Activated CD8-positive, alpha-beta memory T cell treated with anti-CD3 and anti-CD28 coated beads, Interleukin-2, amount 50 U/mL, for 24 hours (primary cell): ENCODE measurements around the gene POLDIP2.
A peak's percentile ranks its signal among the peaks of the same experiment; 100 is the strongest.

Source experiments
- DNase-seq: peaks from one replicate; pipeline ENCODE4 v3.0.0-alpha.2; 2020; ENCODE audit errors: extremely low read depth

Gene POLDIP2

DNA sequence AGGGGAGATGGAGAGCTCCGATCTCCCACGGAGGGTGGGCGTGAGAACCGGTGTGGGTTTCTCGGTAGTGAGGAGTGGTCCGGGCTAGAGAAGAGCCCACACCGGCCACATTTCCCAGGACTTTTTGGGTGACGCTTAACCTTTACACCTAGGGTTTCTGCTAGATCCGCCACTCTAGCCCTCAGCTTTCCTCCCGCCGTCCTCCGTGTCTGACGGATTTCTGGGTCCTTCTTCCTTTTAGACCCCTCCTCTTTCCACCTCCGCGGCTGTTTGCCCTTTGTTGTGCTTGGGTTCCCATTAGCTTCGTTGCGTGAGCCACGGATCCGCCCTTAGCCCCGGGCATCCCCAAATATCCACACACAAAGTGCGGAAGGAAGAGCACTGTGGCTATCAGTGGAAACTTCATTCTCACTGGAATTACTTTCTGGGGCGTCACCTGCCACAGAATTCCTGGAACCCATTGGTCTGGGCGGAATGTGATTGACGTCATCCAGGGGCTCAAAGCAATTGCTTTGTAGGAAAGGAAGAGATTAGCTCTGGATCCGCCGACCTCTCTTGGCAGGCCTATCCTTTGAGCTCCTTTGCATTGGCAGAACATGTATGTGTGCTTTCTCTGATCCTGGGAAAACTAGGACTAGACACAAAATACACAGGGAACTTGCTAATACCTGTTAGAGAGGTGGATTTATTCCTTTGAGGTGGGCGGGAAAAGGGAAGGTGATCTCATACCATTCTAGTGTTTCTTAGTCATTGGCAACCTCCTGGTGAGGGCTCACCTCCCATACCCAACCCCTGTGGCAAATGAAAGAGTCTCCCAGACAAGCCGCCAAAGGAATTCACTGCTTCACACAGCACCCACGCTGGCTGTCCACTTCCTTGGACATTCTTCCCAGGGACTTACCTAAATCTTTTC is 21.1 kb downstream of the POLDIP2 start:
- no peak for DNase-seq

DNA sequence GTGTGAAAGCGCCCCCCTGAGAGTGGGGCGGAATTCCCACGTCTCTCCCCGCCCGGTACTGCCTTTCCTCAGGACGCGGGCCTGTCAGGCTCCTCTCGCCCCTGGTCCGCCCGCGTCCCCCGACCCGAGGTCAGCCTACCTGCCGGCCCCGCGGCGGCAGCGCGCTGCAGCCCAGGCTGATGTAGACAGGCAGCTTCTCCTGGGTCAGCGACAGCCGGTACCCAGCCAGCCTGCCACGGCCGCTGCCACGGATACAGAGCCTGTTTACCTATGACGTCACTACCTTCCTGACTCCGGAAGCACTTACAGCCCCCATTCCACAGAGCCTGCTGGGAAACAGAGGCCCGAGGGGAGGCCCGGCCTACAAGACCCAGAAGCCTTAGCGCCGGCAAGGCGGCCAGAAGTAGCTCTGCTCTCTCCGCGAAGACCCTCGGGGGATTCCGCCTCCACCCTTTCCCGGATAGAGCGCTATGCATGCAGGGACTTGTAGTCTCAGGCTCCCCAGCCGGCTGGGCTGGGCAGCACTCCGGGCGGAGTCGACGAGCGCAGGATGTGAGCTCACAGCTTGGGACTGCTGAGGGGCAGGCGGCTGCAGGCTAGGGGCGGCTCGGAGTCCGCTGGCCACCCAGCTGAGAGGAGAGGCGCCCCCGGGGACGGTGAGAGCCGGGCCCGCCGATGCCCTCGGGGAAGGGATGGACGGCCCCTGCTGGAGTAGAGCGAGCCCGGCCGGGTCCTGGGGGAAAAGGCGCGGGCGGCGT is 21.9 kb downstream of the POLDIP2 start, which contains the start of the genes IFT20 and TNFAIP1:
Gene IFT20 (minus strand): TSS at position 272 of the 758 bp plus-strand sequence. CDS start 3,487 bp downstream, outside the sequence.
Gene TNFAIP1 (plus strand): TSS at position 561 of the 758 bp plus-strand sequence. CDS start 3,761 bp downstream, outside the sequence.
- peak; percentile 96 for DNase-seq

DNA sequence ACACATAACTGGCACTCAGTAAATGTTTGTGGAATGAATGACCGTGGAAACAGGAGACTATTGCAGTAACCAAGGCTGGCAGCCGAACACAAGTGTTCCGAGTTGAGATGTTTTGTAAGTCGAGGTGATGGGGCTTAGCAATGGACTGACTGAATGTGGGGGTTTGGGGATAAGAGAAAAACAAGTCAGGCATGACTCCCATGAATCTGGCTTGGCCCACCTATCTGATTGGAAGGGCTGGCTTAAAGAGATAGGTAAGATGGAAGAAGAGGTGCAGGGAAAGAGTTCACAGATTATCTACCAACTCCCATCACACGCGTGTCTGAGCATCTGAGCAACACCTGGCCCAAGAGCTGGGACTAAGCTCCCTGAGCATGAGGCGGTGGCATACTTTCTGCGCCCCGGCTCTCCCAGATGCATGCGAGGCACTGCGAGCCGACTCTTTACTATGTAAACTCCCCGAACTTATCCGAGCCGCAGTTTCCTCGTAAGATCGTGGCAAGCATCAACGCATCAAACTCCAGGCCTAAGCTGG is 22.6 kb downstream of the POLDIP2 start:
- no peak for DNase-seq

DNA sequence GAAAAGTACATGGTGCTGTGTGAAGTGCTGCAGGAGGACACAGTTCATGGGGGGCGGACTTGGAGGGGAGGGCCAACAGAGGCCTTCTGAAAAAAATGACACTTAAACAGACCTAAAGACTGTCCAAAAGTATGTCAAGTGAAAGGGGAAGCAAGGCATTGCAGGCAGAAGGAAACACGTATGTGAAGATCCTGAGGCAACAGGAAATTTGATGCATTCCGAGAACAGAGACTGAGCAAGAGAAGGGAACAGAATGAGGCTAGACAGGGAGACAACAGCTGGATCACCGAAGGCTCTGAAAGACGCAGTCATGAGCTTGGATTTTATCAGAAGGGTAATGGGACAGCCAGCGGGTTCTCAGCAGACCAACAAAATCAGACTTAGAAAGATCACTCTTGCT is 23.2 kb downstream of the POLDIP2 start:
- DNase-seq, result no peak

DNA sequence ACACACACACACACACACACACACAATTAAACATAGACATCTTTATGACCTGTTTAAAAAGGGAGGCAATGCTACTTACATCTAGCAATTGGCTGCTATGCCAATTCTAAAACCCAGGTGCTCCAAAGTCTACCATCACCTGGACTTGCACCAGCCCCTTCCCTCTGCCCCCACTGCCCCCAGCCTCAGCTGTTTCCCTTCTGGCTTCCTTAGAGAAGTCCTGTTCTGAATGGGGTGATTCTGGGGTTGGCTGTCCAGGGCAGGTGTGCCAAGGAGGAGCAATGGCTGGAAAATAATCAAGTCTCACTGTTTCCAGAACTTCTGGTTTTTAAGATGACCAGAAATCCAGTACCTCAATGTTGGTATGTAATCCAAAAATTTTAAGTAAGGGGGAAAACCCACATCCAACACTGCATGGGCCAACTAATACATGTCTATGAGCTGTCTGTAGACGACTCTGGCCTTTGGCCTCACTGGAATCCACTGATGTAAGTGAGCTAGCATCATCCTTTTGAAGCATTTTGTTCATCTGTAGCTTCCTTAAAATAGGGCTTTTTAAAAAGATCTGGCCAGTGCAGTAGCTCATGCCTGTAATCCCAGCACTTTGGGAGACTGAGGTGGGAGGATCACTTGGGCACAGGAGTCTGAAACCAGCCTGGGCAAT is 24.1 kb downstream of the POLDIP2 start:
- no peak for DNase-seq

DNA sequence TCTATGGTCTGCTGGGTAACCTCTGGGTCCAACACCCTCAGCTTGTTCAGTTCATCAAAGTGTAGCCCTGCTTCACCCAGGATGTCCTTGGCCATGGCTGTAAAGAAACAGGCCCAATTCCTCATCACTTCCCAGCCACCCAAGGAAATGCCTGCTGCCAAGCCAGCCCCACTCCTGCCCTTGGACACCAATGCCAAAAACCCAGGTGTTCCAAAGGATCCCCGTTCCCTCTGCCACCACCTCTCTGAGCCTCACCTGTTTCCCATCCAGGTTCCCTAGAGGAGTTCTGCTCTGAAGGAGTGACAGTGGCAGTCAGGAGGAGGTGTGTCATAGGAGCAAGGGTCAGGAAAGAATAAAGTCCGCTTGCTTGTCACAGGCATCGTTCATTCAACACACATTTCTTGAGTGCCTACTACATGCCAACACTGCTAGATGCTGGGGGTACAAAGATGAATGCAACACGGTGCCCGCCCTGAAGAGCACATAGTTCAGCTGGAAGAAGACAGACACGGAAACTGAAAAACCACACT is 25.4 kb downstream of the POLDIP2 start:
- DNase-seq, result no peak

DNA sequence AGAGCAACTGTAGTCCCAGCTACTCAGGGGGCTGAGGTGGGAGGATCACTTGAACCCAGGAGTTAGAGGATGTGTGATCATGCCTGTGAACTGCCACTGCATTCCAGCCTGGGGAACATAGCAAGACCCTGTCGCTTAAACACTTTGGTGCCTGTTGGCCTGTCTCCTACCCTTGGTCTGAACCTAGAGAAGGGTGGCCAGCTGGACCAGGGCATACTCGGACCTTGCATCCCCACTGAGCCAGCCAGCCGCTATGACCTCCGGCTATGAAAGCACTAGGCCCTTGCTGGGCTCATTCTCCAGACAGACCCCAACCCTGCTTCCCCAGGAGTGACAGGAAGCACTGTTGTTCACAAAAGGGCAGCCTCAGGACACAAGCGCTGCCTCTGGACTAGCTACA is 26.7 kb downstream of the POLDIP2 start:
- DNase-seq, result no peak

DNA sequence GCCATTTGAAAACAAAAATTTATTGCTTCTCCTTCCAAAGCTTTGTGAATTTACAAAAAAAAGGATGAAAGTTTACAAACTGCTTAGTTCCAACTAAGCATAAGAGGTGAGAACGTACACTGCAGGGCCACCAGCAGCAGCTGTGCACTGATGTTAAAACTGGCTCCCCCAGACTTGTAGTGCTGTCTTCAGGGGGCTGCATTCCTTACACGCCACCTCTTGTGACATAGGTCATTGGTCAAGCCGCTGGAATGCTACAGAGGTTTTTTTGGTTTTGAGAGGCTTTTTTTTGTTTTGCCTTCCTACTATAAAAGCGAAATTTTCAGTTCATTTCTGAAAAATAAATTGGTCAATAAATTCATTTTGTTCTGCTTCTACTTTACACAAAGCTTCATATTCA is 29.0 kb downstream of the POLDIP2 start:
- DNase-seq, result no peak

DNA sequence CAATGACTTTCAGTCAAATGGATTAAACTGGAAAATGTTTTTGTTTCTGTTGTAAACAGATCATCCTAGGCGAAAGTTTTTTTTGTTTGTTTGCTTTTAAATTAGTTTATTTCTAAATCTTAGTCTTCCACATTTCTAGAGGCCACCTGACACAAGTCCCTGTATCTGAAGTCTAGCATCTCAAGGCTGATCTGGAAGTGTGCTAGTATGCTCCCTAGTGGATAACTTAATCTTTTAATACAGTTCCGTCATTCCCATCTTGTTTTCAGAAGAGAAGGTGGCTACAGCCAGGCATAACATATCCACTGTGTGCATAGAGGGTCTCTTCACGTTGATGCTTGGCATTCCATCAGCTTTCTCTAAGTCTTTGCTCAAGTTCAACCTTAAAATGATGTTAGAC is 29.6 kb downstream of the POLDIP2 start:
- DNase-seq, result no peak

DNA sequence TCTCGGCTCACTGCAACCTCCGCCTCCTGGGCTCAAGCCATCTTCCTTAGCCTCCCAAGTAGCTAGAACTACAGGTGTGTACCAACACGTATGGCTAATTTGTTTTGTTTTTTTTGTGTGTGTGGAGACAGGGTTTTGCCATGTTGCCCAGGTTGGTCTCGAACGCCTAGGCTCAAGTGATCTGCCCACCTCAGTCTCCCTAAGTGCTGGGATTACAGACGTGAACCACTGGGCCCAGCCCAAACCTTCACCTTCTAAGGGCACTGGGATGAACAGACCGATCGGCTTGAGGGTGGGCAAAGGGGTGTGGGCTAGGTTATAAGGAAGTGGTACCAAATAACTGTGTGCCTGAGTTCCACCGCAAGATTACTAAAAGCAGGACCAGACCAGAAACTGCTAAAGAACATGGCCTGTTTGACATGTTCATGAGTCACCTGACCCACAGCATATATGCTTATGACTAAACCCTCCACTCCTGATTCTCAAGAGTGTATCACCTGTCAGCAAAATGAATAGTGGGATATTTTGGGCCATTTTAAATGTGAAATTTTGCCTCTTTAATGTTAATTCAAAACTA is 30.2 kb downstream of the POLDIP2 start:
- no peak for DNase-seq

DNA sequence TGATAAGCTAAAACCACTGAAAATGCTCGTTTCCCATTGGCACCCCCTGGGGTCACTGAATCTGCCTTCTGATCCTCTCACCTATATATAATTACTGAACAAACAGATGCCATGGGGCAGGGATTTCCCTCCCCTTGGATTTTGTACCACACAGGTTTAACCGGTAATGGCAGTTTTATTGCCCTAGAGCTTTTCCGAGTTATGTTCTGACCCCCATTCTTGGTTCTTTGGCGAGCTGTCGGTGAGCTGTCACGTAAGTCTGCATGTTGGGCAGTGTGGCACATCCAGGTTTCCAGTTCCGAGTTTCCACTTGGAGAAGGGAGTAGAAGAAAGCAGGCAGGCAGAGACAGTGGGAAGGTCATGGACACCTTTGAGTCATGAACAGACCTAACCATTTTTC is 31.2 kb downstream of the POLDIP2 start:
- no peak for DNase-seq

DNA sequence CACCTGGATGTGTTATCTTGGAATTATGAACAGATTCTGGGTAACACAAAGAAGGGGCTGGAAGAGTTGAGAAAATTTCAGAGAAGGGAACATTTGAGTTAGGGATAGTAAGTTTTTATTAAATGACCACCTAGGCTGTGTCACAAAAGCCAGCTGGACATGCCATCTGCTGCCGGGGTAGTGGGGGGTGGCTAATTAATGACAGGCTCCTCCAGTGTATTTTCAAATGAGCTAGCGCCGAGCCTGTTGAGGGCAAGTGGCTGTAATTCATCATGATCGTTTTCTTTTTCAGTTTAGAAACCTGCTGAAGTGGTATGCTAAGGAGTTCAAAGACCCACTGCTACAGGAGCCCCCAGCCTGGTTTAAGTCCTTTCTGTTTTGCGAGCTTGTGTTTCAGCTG is 32.1 kb downstream of the POLDIP2 start:
- DNase-seq, result no peak

DNA sequence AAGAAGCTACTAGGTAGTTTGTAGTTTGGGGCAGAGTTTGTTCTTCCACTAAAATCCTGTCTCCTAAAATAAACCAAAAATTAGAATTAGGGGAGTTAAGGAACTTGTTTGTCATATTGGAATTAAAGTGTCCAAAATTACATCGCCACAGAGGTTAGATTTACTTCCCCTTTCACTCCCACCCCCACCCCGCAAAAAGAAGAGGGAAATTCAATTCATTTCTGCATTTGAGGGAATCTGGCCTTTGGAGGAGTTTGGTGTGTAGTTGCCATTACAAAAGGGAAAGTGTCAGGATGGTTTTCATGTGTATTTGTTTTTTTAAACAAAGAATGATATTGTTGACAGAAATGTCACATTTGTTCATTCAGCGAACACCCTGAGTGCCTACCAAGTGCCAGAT is 32.5 kb downstream of the POLDIP2 start:
- no peak for DNase-seq

DNA sequence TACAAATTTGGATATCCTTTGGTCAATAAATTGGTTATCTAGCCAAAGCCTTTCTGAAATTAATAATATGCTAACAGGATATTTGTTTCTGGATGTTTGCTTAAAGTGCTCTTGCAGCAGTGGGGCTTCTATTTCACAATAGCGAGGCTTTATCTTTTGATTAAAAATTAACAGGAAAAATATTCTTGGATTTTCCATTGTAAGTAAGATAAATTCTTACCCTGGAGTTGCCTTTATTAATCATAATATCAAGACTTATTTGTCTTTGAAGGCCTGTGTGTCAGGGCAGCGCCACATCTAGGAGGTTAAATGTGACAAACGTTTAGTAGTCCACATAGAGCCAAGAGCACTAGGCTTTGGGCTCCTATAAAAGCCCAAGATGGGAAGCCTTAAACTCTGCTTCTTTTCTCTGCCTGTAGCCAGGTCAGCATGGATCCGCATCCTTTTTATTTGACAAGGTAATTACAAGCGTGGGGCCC is 33.0 kb downstream of the POLDIP2 start:
- no peak for DNase-seq

DNA sequence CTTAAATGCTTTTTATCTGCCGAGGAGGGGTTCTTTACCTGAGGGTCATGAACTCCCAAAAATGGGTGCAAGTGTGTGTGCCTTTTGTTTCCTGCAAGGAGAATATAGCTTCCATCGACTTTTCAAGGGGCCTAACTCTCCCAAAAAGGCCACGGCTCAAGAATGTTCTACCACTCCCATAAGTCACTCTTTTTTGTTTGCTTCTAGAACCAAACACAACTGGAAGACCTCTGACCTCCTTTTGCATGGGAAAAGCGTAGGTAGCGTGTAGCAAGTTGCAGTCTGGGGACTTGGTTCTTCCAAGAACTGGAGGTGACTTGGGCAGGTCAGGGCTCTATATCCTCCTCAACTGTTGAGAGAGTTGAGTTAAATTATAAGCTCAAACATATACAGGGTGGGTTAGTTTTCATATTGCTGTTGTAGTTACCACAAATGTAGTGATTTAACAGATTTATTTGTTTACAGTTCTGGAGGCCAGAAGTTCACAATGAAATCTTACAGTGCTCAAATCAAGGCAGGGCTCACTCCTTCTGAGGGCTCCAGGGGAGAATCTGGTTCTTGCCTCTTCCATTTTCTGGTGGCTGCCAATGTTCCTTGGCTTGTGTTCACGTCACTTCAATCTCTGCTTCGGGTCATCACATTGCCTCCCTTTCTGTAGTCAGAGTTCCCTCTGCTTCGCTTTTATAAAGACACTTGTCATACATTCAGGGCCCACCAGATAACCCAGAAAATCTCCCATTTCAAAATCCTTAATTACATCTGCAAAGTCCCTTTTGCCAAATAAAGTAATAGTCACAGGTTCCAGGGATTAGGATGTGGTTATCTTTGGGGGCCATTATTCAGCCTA is 36.9 kb downstream of the POLDIP2 start:
- no peak for DNase-seq

DNA sequence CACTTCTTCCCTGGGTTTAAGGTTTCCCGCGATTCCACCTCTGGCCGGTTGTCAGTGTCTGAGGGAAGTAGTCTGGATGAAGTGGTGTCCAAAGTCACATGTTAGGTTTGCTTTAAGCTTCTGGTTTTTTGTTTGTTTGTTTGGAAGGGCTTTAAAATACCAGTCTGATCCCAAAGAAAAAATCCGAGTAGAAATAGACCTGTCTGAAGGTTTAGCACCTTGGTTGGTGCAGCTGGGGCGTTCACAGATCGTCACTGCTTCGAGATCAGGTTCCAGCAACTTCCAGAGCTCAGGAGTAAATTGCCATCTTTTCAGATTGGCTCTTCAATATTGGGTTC is 37.8 kb downstream of the POLDIP2 start:
- DNase-seq, result no peak

DNA sequence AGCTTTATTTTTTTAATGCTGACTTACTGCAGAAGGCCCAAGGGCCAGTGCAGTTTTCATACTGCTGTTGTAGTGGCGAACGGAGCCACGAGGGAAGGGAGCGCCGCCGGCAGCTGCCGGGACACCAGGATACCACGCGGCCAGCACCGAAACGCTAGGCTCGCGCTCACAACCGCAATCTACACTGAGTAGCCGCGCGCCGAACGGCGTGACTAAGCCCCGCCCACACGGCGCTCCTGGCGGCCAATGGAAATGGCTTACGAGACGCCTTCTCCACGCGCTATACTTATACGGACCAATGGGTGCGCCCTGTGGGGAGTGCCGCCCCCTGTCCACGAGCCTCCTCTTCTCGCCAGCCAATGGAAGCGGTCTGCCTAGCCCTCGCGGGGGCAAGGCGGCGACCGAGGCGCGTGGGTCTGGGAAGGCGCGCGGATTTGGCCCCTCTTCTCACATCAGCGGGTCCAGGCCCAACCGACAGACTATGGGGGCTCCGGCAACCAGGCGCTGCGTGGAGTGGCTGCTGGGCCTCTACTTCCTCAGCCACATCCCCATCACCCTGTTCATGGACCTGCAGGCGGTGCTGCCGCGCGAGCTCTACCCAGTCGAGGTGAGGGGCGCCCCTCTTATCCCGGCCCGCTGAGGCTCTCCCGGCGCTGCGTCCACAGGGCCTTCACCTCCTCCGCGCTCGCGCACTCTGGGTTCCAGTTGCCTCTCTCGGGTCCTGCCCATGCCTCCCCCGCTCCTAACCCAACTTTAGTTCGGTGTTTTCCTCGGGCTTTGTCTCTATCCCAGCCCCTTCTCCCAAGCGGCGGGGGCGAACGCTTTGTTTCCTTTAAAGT is 38.3 kb downstream of the POLDIP2 start, which contains the start of gene TMEM97:
Gene TMEM97 (plus strand): TSS at position 442 of the 839 bp plus-strand sequence. CDS start 40 bp downstream, at position 482.
- peak; percentile 93 for DNase-seq

DNA sequence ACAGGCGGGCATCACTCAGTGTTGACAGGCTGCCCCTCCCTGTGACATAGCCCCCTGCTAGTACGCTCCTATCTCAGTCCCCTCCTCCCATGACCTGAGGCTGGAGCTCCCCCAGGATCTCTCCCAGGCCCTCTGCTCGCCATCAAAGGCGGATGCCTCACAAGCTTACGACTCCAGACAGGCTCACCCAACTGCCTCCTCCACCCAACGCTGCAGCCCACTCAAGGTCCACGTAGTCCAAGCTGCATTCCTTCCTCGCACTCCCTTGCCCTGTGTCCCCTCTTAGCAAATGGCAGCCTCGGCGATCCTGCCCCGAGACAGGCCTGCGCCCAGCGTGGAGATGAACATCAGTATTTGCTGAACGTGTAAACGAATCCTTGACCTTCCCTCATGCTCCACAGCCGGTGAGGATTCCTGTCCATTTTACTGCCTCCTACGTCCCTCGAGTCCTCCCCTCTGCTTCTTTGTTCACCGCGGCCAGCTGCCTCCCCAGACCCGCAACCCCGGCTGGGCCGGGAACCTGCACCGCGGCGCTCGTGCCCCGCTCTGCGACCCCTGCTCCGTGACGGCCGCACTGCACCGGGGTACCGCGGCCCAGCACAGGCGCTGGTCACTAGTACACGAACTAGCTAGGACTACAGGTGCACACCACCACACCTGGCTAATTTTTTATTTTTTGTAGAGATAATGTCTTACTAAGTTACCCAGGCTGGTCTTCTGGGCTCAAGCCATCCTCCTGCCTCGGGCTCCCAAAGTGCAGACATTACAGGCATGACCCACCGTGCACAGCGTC is 39.2 kb downstream of the POLDIP2 start:
- DNase-seq, result no peak
